H1 (cell line): ENCODE data around the gene GRIK4.

Source experiments
- CREB1 ChIP-seq: IDR thresholded peaks from 2 replicates; pipeline ENCODE4 v1.6.1; 2012; ENCODE audit warnings: inconsistent platforms
- CTCF ChIP-seq, 3 experiments: IDR thresholded peaks; 1 replicate in 2 of 3; 2 replicates in 1 of 3; pipeline versions ENCODE4 v1.5.1 to v1.6.1; 2011; ENCODE audit warnings: low read length in 3 of 3, mild to moderate bottlenecking in 3 of 3, inconsistent platforms in 2 of 3, low read depth in 1 of 3, moderate library complexity in 1 of 3; ENCODE audit not compliant: insufficient read depth in 1 of 3; ENCODE audit errors: control extremely low read depth in 1 of 3
- GTF2F1 ChIP-seq: IDR thresholded peaks from 2 replicates; pipeline ENCODE4 v1.6.1; 2012; ENCODE audit warnings: low read depth, low read length, improper control_type of control experiment, borderline replicate concordance
- HDAC6 ChIP-seq: IDR thresholded peaks from one replicate; pipeline ENCODE4 v1.7.1; 2012; ENCODE audit warnings: low read depth, mild to moderate bottlenecking, inconsistent platforms, low read length, moderate library complexity
- POLR2A ChIP-seq, 2 experiments: IDR thresholded peaks; 1 replicate in 1 of 2; 2 replicates in 1 of 2; pipeline ENCODE4 v1.6.1; 2011; ENCODE audit warnings: low read depth in 2 of 2, low read length in 2 of 2, mild to moderate bottlenecking in 2 of 2; ENCODE audit errors: control extremely low read depth in 1 of 2
- POLR2AphosphoS5 ChIP-seq: IDR thresholded peaks from 2 replicates; pipeline ENCODE4 v1.6.1; 2011; ENCODE audit warnings: low read depth, low read length
- TBP ChIP-seq: IDR thresholded peaks from 2 replicates; pipeline ENCODE4 v1.6.1; 2011; ENCODE audit warnings: low read depth, low read length, improper control_type of control experiment
- TEAD4 ChIP-seq: IDR thresholded peaks from 2 replicates; pipeline ENCODE4 v1.6.1; 2012; ENCODE audit warnings: low read depth, low read length, inconsistent platforms, mixed read lengths
- YY1 ChIP-seq: IDR thresholded peaks from 2 replicates; pipeline ENCODE4 v1.6.1; 2011; ENCODE audit warnings: low read depth, mild to moderate bottlenecking, low read length
- ZNF274 ChIP-seq: IDR thresholded peaks from 2 replicates; pipeline ENCODE4 v1.7.0; 2012; ENCODE audit warnings: low read length, borderline replicate concordance; ENCODE audit errors: extremely low read depth
- TF ChIP-seq, protein P1 (sequence below): IDR thresholded peaks from 2 replicates; pipeline ENCODE4 v1.6.1; 2012; ENCODE audit warnings: inconsistent platforms

GRCh38 chr11:120518356-120518755 is 6.8 kb downstream of the GRIK4 start:
- TF ChIP-seq CTCF (IDR thresholded peaks at IDR 0.05; ENCODE audit: control extremely low read depth in 1 of 3, insufficient read depth in 1 of 3, low read depth in 1 of 3, low read length in 3 of 3) (no peak), POLR2A (IDR thresholded peaks at IDR 0.05; ENCODE audit: control extremely low read depth in 1 of 2, low read depth in 2 of 2, low read length in 2 of 2) (no peak), YY1 (no peak), CREB1 (no peak), GTF2F1 (no peak), HDAC6 (no peak), TBP (no peak), ZNF274 (no peak), TEAD4 (no peak), POLR2AphosphoS5 (no peak)
- TF ChIP-seq, protein P1, sequence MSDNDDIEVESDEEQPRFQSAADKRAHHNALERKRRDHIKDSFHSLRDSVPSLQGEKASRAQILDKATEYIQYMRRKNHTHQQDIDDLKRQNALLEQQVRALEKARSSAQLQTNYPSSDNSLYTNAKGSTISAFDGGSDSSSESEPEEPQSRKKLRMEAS, result no peak
